Ishikawa (cell line): ENCODE measurements around the gene ENPP5.

Experiments
- CEBPB ChIP-seq: IDR thresholded peaks from 2 replicates; pipeline ENCODE4 v1.6.1; 2012
- CREB1 ChIP-seq: IDR thresholded peaks from 2 replicates; pipeline ENCODE4 v1.6.1; 2012; ENCODE audit warnings: low read depth
- EGR1 ChIP-seq: IDR thresholded peaks from 2 replicates; pipeline ENCODE4 v1.6.1; 2012
- EP300 ChIP-seq: IDR thresholded peaks from 2 replicates; pipeline ENCODE4 v1.6.1; 2012; ENCODE audit warnings: borderline replicate concordance
- FOXM1 ChIP-seq: IDR thresholded peaks from 2 replicates; pipeline ENCODE4 v1.6.1; 2012; ENCODE audit warnings: low read depth, borderline replicate concordance
- MAX ChIP-seq: IDR thresholded peaks from 2 replicates; pipeline ENCODE4 v1.6.1; 2012
- NFIC ChIP-seq: IDR thresholded peaks from 2 replicates; pipeline ENCODE4 v1.6.1; 2012
- RAD21 ChIP-seq: IDR thresholded peaks from 2 replicates; pipeline ENCODE4 v1.6.1; 2012; ENCODE audit warnings: low read depth
- TAF1 ChIP-seq: IDR thresholded peaks from 2 replicates; pipeline ENCODE4 v1.6.1; 2012; ENCODE audit warnings: low read depth, mild to moderate bottlenecking
- TCF12 ChIP-seq: IDR thresholded peaks from 2 replicates; pipeline ENCODE4 v1.6.1; 2012; ENCODE audit warnings: low read depth
- TEAD4 ChIP-seq: IDR thresholded peaks from 2 replicates; pipeline ENCODE4 v1.6.1; 2012
- USF1 ChIP-seq: IDR thresholded peaks from 2 replicates; pipeline ENCODE4 v1.6.1; 2012
- YY1 ChIP-seq: IDR thresholded peaks from 2 replicates; pipeline ENCODE4 v1.6.1; 2012; ENCODE audit warnings: low read depth
- ZBTB7A ChIP-seq: IDR thresholded peaks from 2 replicates; pipeline ENCODE4 v1.6.1; 2012; ENCODE audit warnings: low read depth
- TF ChIP-seq, protein P1 (sequence below): IDR thresholded peaks from 2 replicates; pipeline ENCODE4 v1.6.1; 2012; ENCODE audit warnings: low read depth, mild to moderate bottlenecking

ENPP5 gene

DNA sequence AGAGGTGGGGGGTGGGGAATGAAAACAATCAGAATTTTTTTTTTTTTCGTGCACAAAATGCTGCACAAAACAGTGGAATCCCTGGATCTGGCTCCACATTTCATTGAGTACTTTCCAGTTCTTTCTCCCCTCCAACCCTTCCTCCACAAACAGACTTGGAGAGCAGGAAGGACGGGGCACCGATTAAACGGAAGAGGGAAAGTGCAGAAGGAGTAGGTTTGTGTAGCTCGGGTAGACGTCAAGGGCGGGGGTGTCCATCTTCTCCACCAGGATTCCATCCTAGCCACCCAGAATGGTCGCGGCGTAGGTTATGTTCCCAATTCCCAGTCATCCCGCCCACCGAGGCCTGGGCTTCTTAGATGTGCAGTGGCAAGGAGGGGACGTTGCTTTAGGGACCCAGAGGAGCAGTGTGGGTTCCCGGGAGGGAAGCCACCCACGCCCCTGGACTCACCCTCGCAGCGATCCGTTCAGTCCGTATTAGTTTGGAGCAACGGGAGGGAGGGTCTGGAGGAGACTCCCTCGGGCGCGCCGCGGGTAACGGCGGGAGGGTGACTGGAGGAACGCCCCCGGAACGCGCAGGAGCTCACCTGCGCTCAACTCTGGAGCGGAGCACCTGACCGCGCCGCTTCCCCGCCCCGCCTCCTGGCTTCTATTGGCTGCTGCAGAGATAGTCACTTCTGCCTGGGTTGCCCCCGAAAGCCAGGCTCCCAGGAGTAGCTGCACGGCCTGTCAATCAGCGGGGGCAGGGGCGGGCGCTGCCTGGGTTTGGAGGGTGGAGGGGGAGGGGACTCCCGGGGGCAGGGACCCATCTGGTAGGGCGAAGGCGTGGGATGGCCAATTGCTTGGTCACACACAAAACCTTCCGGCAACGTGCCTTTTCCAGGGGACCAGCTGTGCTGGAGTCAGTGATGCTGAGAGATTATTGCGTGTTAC lies at the start of gene ENPP5:
Gene ENPP5 (minus strand): TSS at position 624 of the 933 bp plus-strand sequence. CDS start 2,718 bp downstream, outside the sequence.
- TF ChIP-seq EGR1 = peak; percentile 61; the same call in 1 of the 2 replicates
- peak; percentile 78 for TF ChIP-seq USF1
- TF ChIP-seq EP300 = no peak
- TF ChIP-seq CREB1 = no peak
- peak; percentile 75 for TF ChIP-seq MAX

DNA sequence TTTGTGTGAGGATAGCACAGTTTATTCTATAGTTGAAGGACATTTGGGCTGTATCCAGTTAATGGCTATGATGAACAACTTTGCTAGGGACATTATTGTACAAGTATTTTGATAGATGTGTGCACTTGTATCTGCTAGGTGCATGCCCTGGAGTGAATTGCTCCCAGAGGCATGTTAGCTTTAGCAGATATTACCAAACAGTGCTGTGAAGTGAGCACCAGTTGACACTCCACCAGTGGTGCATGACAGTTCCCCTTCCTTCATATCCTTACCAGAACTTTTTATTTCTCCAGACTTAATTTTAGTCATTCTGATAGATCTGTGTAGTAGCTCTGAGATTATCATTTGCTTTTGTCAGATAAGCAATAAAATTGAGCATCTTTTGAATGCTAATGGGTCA lies 48.9 kb upstream of the ENPP5 start:
- TF ChIP-seq FOXM1 = no peak
- TF ChIP-seq CEBPB = no peak
- TF ChIP-seq TAF1 = no peak
- TF ChIP-seq USF1 = no peak
- no peak for TF ChIP-seq EP300
- no peak for TF ChIP-seq TCF12
- TF ChIP-seq NFIC = no peak
- TF ChIP-seq ZBTB7A = no peak
- TF ChIP-seq, protein P1, sequence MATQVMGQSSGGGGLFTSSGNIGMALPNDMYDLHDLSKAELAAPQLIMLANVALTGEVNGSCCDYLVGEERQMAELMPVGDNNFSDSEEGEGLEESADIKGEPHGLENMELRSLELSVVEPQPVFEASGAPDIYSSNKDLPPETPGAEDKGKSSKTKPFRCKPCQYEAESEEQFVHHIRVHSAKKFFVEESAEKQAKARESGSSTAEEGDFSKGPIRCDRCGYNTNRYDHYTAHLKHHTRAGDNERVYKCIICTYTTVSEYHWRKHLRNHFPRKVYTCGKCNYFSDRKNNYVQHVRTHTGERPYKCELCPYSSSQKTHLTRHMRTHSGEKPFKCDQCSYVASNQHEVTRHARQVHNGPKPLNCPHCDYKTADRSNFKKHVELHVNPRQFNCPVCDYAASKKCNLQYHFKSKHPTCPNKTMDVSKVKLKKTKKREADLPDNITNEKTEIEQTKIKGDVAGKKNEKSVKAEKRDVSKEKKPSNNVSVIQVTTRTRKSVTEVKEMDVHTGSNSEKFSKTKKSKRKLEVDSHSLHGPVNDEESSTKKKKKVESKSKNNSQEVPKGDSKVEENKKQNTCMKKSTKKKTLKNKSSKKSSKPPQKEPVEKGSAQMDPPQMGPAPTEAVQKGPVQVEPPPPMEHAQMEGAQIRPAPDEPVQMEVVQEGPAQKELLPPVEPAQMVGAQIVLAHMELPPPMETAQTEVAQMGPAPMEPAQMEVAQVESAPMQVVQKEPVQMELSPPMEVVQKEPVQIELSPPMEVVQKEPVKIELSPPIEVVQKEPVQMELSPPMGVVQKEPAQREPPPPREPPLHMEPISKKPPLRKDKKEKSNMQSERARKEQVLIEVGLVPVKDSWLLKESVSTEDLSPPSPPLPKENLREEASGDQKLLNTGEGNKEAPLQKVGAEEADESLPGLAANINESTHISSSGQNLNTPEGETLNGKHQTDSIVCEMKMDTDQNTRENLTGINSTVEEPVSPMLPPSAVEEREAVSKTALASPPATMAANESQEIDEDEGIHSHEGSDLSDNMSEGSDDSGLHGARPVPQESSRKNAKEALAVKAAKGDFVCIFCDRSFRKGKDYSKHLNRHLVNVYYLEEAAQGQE = no peak
- TF ChIP-seq TEAD4 = no peak
- no peak for TF ChIP-seq CREB1
- TF ChIP-seq EGR1 = no peak
- no peak for TF ChIP-seq RAD21
- no peak for TF ChIP-seq MAX
- TF ChIP-seq YY1 = no peak

GRCh38 chr6:46218457-46218856 lies 47.7 kb upstream of the ENPP5 start:
- TF ChIP-seq EGR1 = no peak
- no peak for TF ChIP-seq TCF12
- TF ChIP-seq RAD21 = no peak
- TF ChIP-seq, protein P1 = no peak
- TF ChIP-seq YY1 = no peak
- TF ChIP-seq MAX = no peak
- no peak for TF ChIP-seq NFIC
- TF ChIP-seq ZBTB7A = no peak
- no peak for TF ChIP-seq EP300
- TF ChIP-seq CREB1 = no peak
- TF ChIP-seq TEAD4 = no peak
- no peak for TF ChIP-seq CEBPB
- TF ChIP-seq FOXM1 = no peak

- no peak for TF ChIP-seq TAF1
- TF ChIP-seq EP300 = no peak
- TF ChIP-seq, protein P1 = no peak
- no peak for TF ChIP-seq CREB1
- no peak for TF ChIP-seq RAD21
- TF ChIP-seq CEBPB = no peak
- TF ChIP-seq YY1 = no peak
- no peak for TF ChIP-seq MAX
- TF ChIP-seq EGR1 = no peak
- no peak for TF ChIP-seq USF1
- TF ChIP-seq TEAD4 = no peak
- TF ChIP-seq NFIC = no peak
- no peak for TF ChIP-seq ZBTB7A
- TF ChIP-seq TCF12 = no peak
- TF ChIP-seq FOXM1 = no peak
Measured at GRCh38 chr6:46217671-46218131, 46.9 kb upstream of the ENPP5 start.
